IMR-90 (cell line): ENCODE data around the gene NDRG4. TPM values are rescaled to one million over a fixed set of nuclear protein-coding genes. Genes with fewer than 3 reads are reported as not detected.
A peak's percentile ranks its signal among the peaks of the same experiment; 100 is the strongest.

Source experiments
- ATAC-seq: fragments of 200-7000 bp; cut with Tn5 transposase; 2 replicates; pipeline ENCODE4 v1.9.1; 2020; ENCODE audit warnings: low read depth, mild to moderate bottlenecking, moderate library complexity
- BruUV-seq: library from RNA; stranded (reverse); fragments of 400-500 nt; replicated peaks from 2 replicates; lab custom pipeline; 2021; lab: Mats Ljungman, UMichigan
- CTCF ChIA-PET: fragments of 300-600 bp; formaldehyde crosslinking; extraction: SDS; loops from one replicate; lab custom pipeline; 2021; ENCODE audit warnings: antibody characterized with exemption; lab: Yijun Ruan, JAX
- POLR2A ChIA-PET: fragments of 300-600 bp; sonication (Branson Sonifier 250); formaldehyde crosslinking; loops from one replicate; lab custom pipeline; 2022; ENCODE audit warnings: antibody characterized with exemption; ENCODE audit not compliant: unreplicated experiment; lab: Charles Lee
- DNase-seq: peaks from one replicate; pipeline ENCODE4 v3.0.0; 2013
- H2AFZ ChIP-seq: replicated peaks from 2 replicates; pipeline ENCODE3; 2013; ENCODE audit warnings: low read length, mild to moderate bottlenecking; ENCODE audit not compliant: poor library complexity
- H2AK5ac ChIP-seq: 2 replicates; pipeline ENCODE4 v1.6.1; 2013; ENCODE audit warnings: low read depth, low read length, inconsistent platforms
- H2AK9ac ChIP-seq: replicated peaks from 2 replicates; pipeline ENCODE3; 2013; ENCODE audit warnings: mild to moderate bottlenecking, low read depth, low read length, moderate library complexity; ENCODE audit not compliant: poor library complexity
- H2BK120ac ChIP-seq: 2 replicates; pipeline ENCODE4 v1.6.1; 2013; ENCODE audit warnings: low read depth, low read length, inconsistent platforms
- H2BK15ac ChIP-seq: 3 replicates; pipeline ENCODE4 v1.6.1; 2013; ENCODE audit warnings: low read depth, low read length, inconsistent platforms
- H2BK20ac ChIP-seq: 2 replicates; pipeline ENCODE4 v1.6.1; 2013; ENCODE audit warnings: low read depth, mild to moderate bottlenecking, inconsistent platforms, low read length, moderate library complexity
- H2BK5ac ChIP-seq: 2 replicates; pipeline ENCODE4 v1.6.1; 2013; ENCODE audit warnings: mild to moderate bottlenecking, low read depth, low read length, inconsistent platforms; ENCODE audit not compliant: poor library complexity, severe bottlenecking
- H3K14ac ChIP-seq: replicated peaks from 2 replicates; pipeline ENCODE4 v1.6.1; 2013; ENCODE audit warnings: low read depth, low read length, inconsistent platforms
- H3K18ac ChIP-seq: 2 replicates; pipeline ENCODE4 v1.6.1; 2013; ENCODE audit warnings: low read depth, low read length, control low read depth
- H3K23ac ChIP-seq: 2 replicates; pipeline ENCODE4 v1.6.1; 2013; ENCODE audit warnings: low read depth, low read length, inconsistent platforms
- H3K27ac ChIP-seq: 2 replicates; pipeline ENCODE4 v1.5.1; 2013; ENCODE audit warnings: mild to moderate bottlenecking, control low read depth, low read length; ENCODE audit not compliant: insufficient read depth
- H3K27me3 ChIP-seq: 2 replicates; pipeline ENCODE4 v1.6.1; 2013; ENCODE audit warnings: low read length; ENCODE audit not compliant: control insufficient read depth, insufficient read depth
- H3K36me3 ChIP-seq: 2 replicates; pipeline ENCODE4 v1.6.1; 2013; ENCODE audit warnings: low read length, mixed read lengths; ENCODE audit not compliant: control insufficient read depth, insufficient read depth
- H3K4ac ChIP-seq: 2 replicates; pipeline ENCODE4 v1.6.1; 2013; ENCODE audit warnings: low read depth, low read length, inconsistent platforms
- H3K4me1 ChIP-seq: 2 replicates; pipeline ENCODE4 v1.6.1; 2013; ENCODE audit warnings: low read length, mixed read lengths; ENCODE audit not compliant: control insufficient read depth, insufficient read depth
- H3K4me2 ChIP-seq: 2 replicates; pipeline ENCODE4 v1.6.1; 2013; ENCODE audit warnings: low read depth, mild to moderate bottlenecking, control low read depth, low read length, moderate library complexity
- H3K4me3 ChIP-seq: 2 replicates; pipeline ENCODE4 v1.5.1; 2013; ENCODE audit warnings: low read depth, mild to moderate bottlenecking, control low read depth, low read length, moderate library complexity; ENCODE audit not compliant: insufficient read depth
- H3K56ac ChIP-seq: 2 replicates; pipeline ENCODE4 v1.6.1; 2013; ENCODE audit warnings: low read length, inconsistent platforms; ENCODE audit not compliant: insufficient read depth; ENCODE audit errors: extremely low read depth
- H3K79me1 ChIP-seq, 2 experiments: 2 replicates each; pipeline ENCODE4 v1.6.1; 2013; ENCODE audit warnings: low read length in 2 of 2, inconsistent platforms in 1 of 2, low read depth in 1 of 2
- H3K9ac ChIP-seq: 2 replicates; pipeline ENCODE4 v1.6.1; 2013; ENCODE audit warnings: low read depth, low read length, control low read depth
- H3K9me1 ChIP-seq: 2 replicates; pipeline ENCODE4 v1.6.1; 2013; ENCODE audit warnings: low read length, inconsistent platforms; ENCODE audit not compliant: insufficient read depth
- H3K9me3 ChIP-seq: 2 replicates; pipeline ENCODE4 v1.6.1; 2013; ENCODE audit warnings: low read length; ENCODE audit not compliant: control insufficient read depth, insufficient read depth
- H4K20me1 ChIP-seq: 2 replicates; pipeline ENCODE4 v1.6.1; 2013; ENCODE audit warnings: low read length, inconsistent platforms; ENCODE audit not compliant: insufficient read depth
- H4K5ac ChIP-seq: 2 replicates; pipeline ENCODE4 v1.6.1; 2013; ENCODE audit warnings: mild to moderate bottlenecking, low read depth, low read length, control low read depth
- H4K8ac ChIP-seq, 2 experiments: 2 replicates each; pipeline ENCODE4 v1.6.1; 2013; ENCODE audit warnings: low read depth in 2 of 2, low read length in 2 of 2, control low read depth in 1 of 2, inconsistent platforms in 1 of 2
- H4K91ac ChIP-seq: 2 replicates; pipeline ENCODE4 v1.6.1; 2013; ENCODE audit warnings: low read depth, low read length, inconsistent platforms; ENCODE audit not compliant: insufficient read depth
- BHLHE40 ChIP-seq: fragments of 150-350 bp; IDR thresholded peaks from 2 replicates; pipeline ENCODE4 v1.6.1; 2016; ENCODE audit warnings: mild to moderate bottlenecking, low read depth, low read length
- CEBPB ChIP-seq: IDR thresholded peaks from 2 replicates; pipeline ENCODE4 v1.6.1; 2012; ENCODE audit warnings: low read depth, low read length, improper control_type of control experiment
- CHD1 ChIP-seq: IDR thresholded peaks from 2 replicates; pipeline ENCODE4 v1.6.1; 2012; ENCODE audit warnings: low read depth, low read length, improper control_type of control experiment
- FOS ChIP-seq: fragments of 150-350 bp; IDR thresholded peaks from 2 replicates; pipeline ENCODE4 v1.6.1; 2016; ENCODE audit warnings: low read depth, low read length
- MAFK ChIP-seq: IDR thresholded peaks from 2 replicates; pipeline ENCODE4 v1.6.1; 2012; ENCODE audit warnings: low read depth, low read length, improper control_type of control experiment
- MAZ ChIP-seq: IDR thresholded peaks from 2 replicates; pipeline ENCODE4 v1.6.1; 2012; ENCODE audit warnings: low read depth, mild to moderate bottlenecking, low read length, improper control_type of control experiment, moderate library complexity, borderline replicate concordance
- MXI1 ChIP-seq: IDR thresholded peaks from 2 replicates; pipeline ENCODE4 v1.6.1; 2012; ENCODE audit warnings: low read depth, mild to moderate bottlenecking, low read length, moderate library complexity, borderline replicate concordance
- NFE2L2 ChIP-seq: fragments of 150-350 bp; IDR thresholded peaks from 2 replicates; pipeline ENCODE4 v1.6.1; 2016; ENCODE audit warnings: low read depth, mild to moderate bottlenecking, low read length
- POLR2A ChIP-seq: IDR thresholded peaks from 2 replicates; pipeline ENCODE4 v1.6.1; 2012; ENCODE audit warnings: mild to moderate bottlenecking, low read depth, low read length
- RAD21 ChIP-seq: IDR thresholded peaks from 2 replicates; pipeline ENCODE4 v1.6.1; 2012; ENCODE audit warnings: low read length, improper control_type of control experiment
- RFX5 ChIP-seq: IDR thresholded peaks from 2 replicates; pipeline ENCODE4 v1.8.0; 2012; ENCODE audit warnings: low read depth, mild to moderate bottlenecking, low read length, moderate library complexity
- SMC3 ChIP-seq: fragments of 150-350 bp; IDR thresholded peaks from 2 replicates; pipeline ENCODE4 v1.6.1; 2016; ENCODE audit warnings: low read depth, mild to moderate bottlenecking, antibody characterized with exemption, low read length, moderate library complexity
- WGBS, 2 experiments: methylation state at CpG; one replicate each; pipeline versions ENCODE4 v1.1.5 to v1.1.7; 2013; ENCODE audit warnings: missing lambda C conversion rate in 2 of 2; ENCODE audit not compliant: insufficient read length in 1 of 2; ENCODE audit errors: extremely low coverage in 2 of 2; 5-methylcytosine and 5-hydroxymethylcytosine counted together
- dilution Hi-C: fragments of 300-500 bp; cut with HindIII; formaldehyde crosslinking; loops from one replicate; pipeline ENCODE4 v1.14.3; 2018; ENCODE audit warnings: low sequenced_read_pairs; ENCODE audit not compliant: unreplicated experiment
- in situ Hi-C: fragments of 300-500 bp; cut with MboI; formaldehyde crosslinking; loops from 3 replicates; pipeline ENCODE4 v1.14.3; 2019; ENCODE audit warnings: low sequenced_read_pairs, inconsistent platforms, mixed read lengths
- intact Hi-C: fragments of 100-400 bp; cut with micrococcal nuclease; formaldehyde crosslinking; loops from 2 replicates; pipeline ENCODE4 v1.10.0; 2022
- polyA plus RNA-seq, 3 experiments: library from polyadenylated mRNA; depleted of rRNA; stranded (reverse); fragments of >200 nt; gene quantifications; 2 replicates each; pipeline ENCODE4 v1.2.3, GENCODE V29; 2012; ENCODE audit warnings: low replicate concordance in 1 of 3
- total RNA-seq: library from RNA; depleted of rRNA; stranded (reverse); fragments of >200 nt; gene quantifications from 2 replicates; pipeline ENCODE4 v1.2.3, GENCODE V29; 2012
- TF ChIP-seq, protein P1 (sequence below): conservative IDR thresholded peaks from 2 replicates; pipeline ENCODE4 v1.5.1; 2012; ENCODE audit warnings: mild to moderate bottlenecking, low read depth, low read length, improper control_type of control experiment
- TF ChIP-seq, protein P2 (sequence below): fragments of 150-350 bp; IDR thresholded peaks from 2 replicates; pipeline ENCODE4 v1.6.1; 2016; ENCODE audit warnings: low read depth, mild to moderate bottlenecking, low read length, moderate library complexity, borderline replicate concordance

NDRG4 gene
- total and polyA plus RNA-seq, 2 of the 4 experiments (the other 2 are of a cell fraction), result 10.9 to 23.5 TPM

GRCh38 chr16:58494981-58495520 is 4.9 kb upstream of the NDRG4 start:
- no peaks in the 10 kb centered on the region for H3K9me3 ChIP-seq
- no peaks in the 10 kb centered on the region for H4K20me1 ChIP-seq
- H3K79me1 ChIP-seq, result no peaks in the 10 kb centered on the region
- in situ Hi-C loops, result loop anchor here (5.0 kb wide), 1 partner anchor 163 kb away; no protein-coding TSS in a partner anchor
- peak overlapping the region; percentile 11; the same call in 1 of the 2 replicates for H3K18ac ChIP-seq
- peaks cover 3% of the 10 kb centered on the region; the same call in 1 of the 2 replicates for H3K27me3 ChIP-seq
- 0 out of 2 replicates have a peak overlapping the region, but pooled peaks have one; percentile 29 for H3K56ac ChIP-seq
- BruUV-seq, result no TSS peak
- H2AFZ ChIP-seq, result peak overlapping the region; percentile 93
- H3K4me2 ChIP-seq, result peak overlapping the region; percentile 66
- peak overlapping the region; percentile 42; the same call in 1 of the 2 replicates for H3K4ac ChIP-seq
- peak overlapping the region; percentile 11; the same call in 1 of the 2 replicates for H3K14ac ChIP-seq
- DNase-seq (peak; percentile 99), ATAC-seq (peak; percentile 84)
- peaks cover 7% of the 10 kb centered on the region; the same call in 1 of the 2 replicates for H3K4me1 ChIP-seq
- H2BK5ac ChIP-seq, result no peak overlapping the region
- peak overlapping the region; percentile 35; the same call in 1 of the 2 replicates for H4K5ac ChIP-seq
- 0 out of 2 replicates have a peak overlapping the region, but pooled peaks have one; percentile 2 for H3K27ac ChIP-seq
- 0% methylated on average over 3 of the region's 8 CpGs; no CpG with 5 or more reads in 1 of the 2 experiments for WGBS, 2 experiments
- no peaks in the 10 kb centered on the region; the same call in 1 of the 2 replicates for H3K9me1 ChIP-seq
- H3K36me3 ChIP-seq, result no peaks in the 10 kb centered on the region
- H3K4me3 ChIP-seq, result no peak overlapping the region
- dilution Hi-C loops, result no loop called here
- peak overlapping the region; percentile 20 to 68; a peak in 3 of 4 replicates for H4K8ac ChIP-seq
- H2AK9ac ChIP-seq, result peak overlapping the region; percentile 80
- H3K9ac ChIP-seq, result no peak overlapping the region
- 0 out of 2 replicates have a peak overlapping the region, but pooled peaks have one; percentile 23 for H2AK5ac ChIP-seq
- no peak overlapping the region for H2BK20ac ChIP-seq
- intact Hi-C loops, result no loop called here
- H2BK15ac ChIP-seq, result no peak overlapping the region
- no peak overlapping the region for H4K91ac ChIP-seq
- ChIA-PET POLR2A (interaction anchor here (1.0 kb wide), 1 partner anchor 150 kb away, joined by 3 read pairs; no protein-coding TSS in a partner anchor), CTCF (interaction anchor here (0.9 to 1.4 kb wide), 4 partner anchors 12 to 166 kb away, joined by 3 to 7 read pairs (median 4); no protein-coding TSS in a partner anchor)
- no peak overlapping the region for H3K23ac ChIP-seq
- no peak overlapping the region for H2BK120ac ChIP-seq
- TF ChIP-seq MXI1 (peak; percentile 97), POLR2A (peak; percentile 63; the same call in 1 of the 2 replicates), CEBPB (peak; percentile 13; the same call in 1 of the 2 replicates), RFX5 (peak; percentile 90), MAZ (no peak), BHLHE40 (0 out of 2 replicates have a peak, but pooled peaks have one; percentile 9), NFE2L2 (peak; percentile 80), SMC3 (peak; percentile 37; the same call in 1 of the 2 replicates), MAFK (peak; percentile 96), FOS (no peak), CHD1 (no peak), RAD21 (0 out of 2 replicates have a peak, but pooled peaks have one; percentile 11)
- TF ChIP-seq, protein P1, sequence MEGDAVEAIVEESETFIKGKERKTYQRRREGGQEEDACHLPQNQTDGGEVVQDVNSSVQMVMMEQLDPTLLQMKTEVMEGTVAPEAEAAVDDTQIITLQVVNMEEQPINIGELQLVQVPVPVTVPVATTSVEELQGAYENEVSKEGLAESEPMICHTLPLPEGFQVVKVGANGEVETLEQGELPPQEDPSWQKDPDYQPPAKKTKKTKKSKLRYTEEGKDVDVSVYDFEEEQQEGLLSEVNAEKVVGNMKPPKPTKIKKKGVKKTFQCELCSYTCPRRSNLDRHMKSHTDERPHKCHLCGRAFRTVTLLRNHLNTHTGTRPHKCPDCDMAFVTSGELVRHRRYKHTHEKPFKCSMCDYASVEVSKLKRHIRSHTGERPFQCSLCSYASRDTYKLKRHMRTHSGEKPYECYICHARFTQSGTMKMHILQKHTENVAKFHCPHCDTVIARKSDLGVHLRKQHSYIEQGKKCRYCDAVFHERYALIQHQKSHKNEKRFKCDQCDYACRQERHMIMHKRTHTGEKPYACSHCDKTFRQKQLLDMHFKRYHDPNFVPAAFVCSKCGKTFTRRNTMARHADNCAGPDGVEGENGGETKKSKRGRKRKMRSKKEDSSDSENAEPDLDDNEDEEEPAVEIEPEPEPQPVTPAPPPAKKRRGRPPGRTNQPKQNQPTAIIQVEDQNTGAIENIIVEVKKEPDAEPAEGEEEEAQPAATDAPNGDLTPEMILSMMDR, result peak; percentile 78
- TF ChIP-seq, protein P2, sequence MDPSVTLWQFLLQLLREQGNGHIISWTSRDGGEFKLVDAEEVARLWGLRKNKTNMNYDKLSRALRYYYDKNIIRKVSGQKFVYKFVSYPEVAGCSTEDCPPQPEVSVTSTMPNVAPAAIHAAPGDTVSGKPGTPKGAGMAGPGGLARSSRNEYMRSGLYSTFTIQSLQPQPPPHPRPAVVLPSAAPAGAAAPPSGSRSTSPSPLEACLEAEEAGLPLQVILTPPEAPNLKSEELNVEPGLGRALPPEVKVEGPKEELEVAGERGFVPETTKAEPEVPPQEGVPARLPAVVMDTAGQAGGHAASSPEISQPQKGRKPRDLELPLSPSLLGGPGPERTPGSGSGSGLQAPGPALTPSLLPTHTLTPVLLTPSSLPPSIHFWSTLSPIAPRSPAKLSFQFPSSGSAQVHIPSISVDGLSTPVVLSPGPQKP, result no peak
